HEK293T (cell line): ENCODE measurements around the gene CNNM4.

Experiments
- BHLHE40 ChIP-seq: fragments of 450-650 bp; IDR thresholded peaks from 2 replicates; pipeline ENCODE4 v1.6.1; 2016; ENCODE audit warnings: mild to moderate bottlenecking, moderate library complexity, borderline replicate concordance
- ELF4 ChIP-seq: fragments of 450-650 bp; IDR thresholded peaks from 2 replicates; pipeline ENCODE4 v1.6.1; 2017; ENCODE audit warnings: antibody characterized with exemption
- HDGF ChIP-seq: fragments of 450-650 bp; IDR thresholded peaks from 2 replicates; pipeline ENCODE4 v1.6.1; 2017; ENCODE audit warnings: antibody characterized with exemption, borderline replicate concordance
- L3MBTL2 ChIP-seq: fragments of 450-650 bp; conservative IDR thresholded peaks from 2 replicates; pipeline ENCODE4 v1.6.1; 2016; ENCODE audit warnings: mild to moderate bottlenecking
- SP1 ChIP-seq: fragments of 450-650 bp; IDR thresholded peaks from 2 replicates; pipeline ENCODE4 v1.6.1; 2017
- ZNF384 ChIP-seq: fragments of 450-650 bp; IDR thresholded peaks from 2 replicates; pipeline ENCODE4 v1.6.1; 2016

DNA sequence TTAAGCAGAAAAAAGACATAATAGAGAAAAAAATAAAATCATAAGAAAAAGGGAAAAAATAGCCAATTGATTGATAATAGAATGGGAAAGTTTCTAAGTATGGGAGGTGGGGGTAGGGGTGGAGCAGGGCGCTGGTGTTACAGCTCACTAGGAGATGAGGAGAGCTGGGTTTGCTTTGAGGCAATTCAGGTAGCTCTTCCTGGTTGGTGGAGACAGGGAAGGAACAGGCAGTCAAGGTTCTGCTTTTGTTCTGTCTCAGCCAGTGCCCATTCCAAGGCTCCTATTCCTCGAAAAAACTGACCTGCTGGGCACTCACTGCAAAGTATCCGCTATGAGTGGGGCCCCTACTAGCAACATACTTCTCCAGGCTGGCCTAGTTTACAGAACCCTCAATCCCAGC lies 1.7 kb upstream of the CNNM4 start:
- TF ChIP-seq L3MBTL2 (no peak), SP1 (no peak), ZNF384 (no peak), ELF4 (no peak), BHLHE40 (no peak), HDGF (no peak)
